ENCODE results near the gene ATP2C2.
A peak's percentile ranks its signal among the peaks of the same experiment; 100 is the strongest.
"Not testable (repeated sequence)": the region's sequence is repeated elsewhere in the genome, so short reads cannot be mapped to it uniquely, and the experiment has no call there.

ATP2C2 gene

DNA sequence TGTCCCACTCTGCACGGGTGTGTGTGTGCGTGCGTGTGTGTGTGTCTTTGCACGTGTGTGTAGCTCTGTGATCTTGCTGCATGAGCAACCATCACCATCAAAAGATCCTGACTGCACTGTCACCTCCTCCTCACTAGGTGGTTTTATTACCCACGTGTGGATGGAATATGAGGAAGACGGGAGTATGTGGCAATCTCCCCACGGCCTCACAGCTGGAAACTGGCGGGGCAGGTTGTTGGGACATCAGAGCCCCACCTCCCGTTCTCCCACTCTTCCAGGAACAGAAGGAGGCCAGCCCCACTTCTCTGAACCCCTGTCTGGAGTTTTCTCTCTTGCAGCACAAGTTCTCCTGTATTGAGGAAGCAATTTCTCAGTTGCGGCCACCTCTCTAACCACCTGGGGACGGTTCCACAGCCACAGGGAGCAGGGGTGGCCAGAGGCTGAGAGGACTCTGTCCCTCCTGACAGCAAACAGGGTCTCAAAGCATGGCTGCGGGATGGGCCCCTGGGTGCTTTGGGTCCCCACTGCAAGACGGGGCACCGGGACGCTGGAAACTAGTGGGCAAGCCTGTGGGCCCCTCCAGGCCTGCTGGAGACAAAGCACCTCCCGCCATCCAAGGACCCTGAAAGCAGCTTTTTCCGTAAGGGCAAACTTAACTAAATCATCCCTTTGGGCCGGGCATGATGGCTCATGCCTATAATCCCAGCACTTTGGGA, 27.9 kb upstream of the ATP2C2 start:
- no peak for DNase-seq

DNA sequence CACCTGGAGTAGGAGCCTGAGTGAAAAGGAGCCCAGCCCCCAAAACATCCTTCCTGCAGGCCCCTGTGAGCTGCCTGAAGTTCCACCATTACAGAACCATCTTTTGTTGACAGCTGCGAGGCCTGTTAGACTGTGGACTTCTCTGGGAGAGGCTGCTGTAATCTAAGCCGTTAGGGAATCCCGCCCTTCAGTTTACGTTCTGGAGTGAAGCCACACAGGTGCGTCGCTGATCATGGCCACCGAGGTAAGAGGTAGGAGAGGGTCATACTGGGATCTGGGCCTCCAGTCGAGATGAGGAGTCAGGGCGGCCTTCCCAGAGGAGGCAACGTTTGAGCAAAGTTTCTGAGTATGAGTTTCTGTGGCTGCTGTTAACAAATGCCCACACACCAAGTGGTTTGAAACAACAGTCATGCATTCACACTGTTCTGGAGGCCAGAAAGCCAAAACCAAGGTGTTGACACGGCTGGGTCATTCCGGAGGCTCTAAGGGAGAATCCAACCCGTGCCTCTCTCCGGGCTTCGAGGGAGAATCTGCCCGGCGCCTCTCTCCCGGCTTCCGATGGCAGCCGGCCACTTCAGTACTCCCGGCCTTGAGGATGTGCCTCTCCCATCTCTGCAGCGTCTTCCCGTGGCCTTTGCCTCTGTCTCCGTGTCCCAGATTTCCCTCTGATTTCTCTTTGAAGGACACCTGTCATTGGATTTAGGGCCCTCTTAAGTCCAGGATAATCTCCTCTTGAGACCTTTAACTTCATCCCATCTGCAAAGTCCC, 26.6 kb upstream of the ATP2C2 start:
- no peak for DNase-seq

- not testable (repeated sequence) for DNase-seq
Measured at GRCh38 chr16:84343800-84344199, 24.5 kb upstream of the ATP2C2 start.

DNA sequence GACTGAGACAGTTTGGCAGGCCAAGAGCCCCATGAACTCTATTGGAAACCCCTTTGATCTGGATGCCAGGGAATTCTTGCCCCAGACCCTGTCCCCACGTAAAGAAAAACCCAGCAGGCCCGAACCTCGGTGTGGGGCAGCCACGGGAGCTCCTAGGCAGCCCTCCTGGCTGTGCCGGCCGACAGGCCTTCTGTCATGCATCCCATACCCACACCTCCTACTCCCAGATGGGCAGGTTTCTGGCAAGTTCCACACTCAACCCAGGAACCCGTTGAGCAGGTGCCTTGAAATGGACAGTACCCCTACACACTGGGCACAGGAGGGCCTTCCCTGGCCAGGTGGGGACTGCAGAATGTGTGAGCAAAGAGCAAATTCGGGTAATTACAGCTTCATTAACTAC, 23.6 kb upstream of the ATP2C2 start:
- no peak for DNase-seq

GRCh38 chr16:84347161-84347560, 21.2 kb upstream of the ATP2C2 start:
- no peak for DNase-seq

DNA sequence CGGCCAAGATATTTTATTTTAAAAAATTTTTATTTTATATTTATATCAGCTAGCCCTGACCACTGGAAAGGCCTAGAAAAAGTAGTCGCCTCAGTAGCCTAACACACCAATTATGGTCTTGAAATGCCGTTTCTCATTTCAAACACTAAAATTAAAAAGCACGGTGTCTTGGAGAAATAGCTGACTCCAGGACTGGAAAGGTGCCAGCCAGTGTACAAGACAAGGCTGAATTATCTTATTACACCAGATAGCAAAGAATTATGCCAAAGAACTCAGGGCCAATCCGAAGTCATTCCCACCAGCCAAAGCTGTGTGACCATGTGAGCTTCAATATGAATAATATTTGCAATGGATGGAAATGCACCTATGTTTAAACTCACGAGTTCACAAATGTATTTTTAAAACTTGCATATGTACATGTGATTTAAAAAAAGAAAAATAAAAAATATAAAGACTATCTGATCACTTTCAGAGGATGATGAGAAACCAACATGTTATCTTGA, 19.9 kb upstream of the ATP2C2 start:
- no peak for DNase-seq

DNA sequence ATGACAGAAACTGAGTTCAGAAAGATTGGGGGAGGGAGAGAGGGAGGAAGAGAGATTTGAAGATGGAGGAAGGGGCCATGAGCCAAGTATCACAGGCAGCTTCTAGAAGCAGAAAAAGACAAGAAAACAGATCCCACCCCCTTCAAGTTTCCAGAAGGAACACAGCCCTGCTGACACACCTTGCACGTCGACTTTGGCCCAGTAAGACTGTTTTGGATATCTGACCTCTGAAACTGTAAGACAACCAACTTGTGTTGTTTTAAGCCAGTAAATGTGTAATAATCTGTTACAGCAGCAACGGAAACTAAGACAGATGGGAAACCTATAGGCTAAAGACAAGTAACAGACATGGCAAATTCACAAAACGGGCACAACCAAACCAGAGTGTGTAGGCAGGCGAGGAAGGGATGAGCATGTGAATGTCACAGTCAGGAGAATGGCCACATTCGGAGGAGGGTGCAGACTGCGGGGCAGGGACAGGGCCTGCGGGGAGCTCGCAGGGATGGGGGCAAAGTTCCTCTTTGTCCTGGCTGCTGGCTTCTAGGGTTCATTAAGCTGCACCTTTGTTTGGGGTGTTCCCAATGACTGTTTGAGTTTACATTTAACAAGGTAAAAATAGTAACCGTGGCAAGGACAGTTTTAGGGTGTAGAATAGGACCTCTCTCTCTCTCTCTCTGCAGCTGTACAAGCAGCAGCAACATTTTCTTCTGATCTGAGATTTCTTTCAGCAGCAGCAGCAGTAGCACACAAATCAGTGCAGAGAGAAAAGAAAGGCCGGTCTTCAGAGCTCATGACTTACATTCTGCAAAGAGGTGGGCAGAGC, 18.3 kb upstream of the ATP2C2 start:
- no peak for DNase-seq

- DNase-seq = no peak
Measured at GRCh38 chr16:84350685-84351400, 17.5 kb upstream of the ATP2C2 start.

GRCh38 chr16:84351630-84352029, 16.7 kb upstream of the ATP2C2 start:
- DNase-seq = no peak

GRCh38 chr16:84354306-84354705, 14.0 kb upstream of the ATP2C2 start:
- DNase-seq = no peak

DNA sequence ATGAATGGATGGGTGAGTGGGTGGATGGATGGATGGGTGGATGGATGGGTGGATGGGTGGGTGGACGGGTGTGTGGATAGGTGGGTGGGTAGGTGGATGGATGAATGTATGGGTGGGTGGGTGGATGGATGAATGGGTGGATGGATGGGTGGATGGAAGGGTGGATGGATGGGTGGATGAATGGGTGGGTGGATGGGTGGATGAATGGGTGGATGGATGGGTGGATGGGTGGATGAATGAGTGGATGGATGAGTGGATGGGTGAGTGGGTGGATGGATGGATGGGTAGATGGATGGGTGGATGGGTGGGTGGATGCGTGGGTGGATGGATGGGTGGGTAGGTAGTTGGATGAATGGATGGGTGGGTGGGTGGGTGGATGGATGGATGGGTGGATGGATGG, 13.2 kb upstream of the ATP2C2 start:
- DNase-seq = no peak

GRCh38 chr16:84356176-84356575, 12.2 kb upstream of the ATP2C2 start:
- DNase-seq = no peak

GRCh38 chr16:84356591-84357116, 11.7 kb upstream of the ATP2C2 start:
- DNase-seq = no peak

GRCh38 chr16:84357191-84357651, 11.1 kb upstream of the ATP2C2 start:
- peak; percentile 36 for DNase-seq

DNA sequence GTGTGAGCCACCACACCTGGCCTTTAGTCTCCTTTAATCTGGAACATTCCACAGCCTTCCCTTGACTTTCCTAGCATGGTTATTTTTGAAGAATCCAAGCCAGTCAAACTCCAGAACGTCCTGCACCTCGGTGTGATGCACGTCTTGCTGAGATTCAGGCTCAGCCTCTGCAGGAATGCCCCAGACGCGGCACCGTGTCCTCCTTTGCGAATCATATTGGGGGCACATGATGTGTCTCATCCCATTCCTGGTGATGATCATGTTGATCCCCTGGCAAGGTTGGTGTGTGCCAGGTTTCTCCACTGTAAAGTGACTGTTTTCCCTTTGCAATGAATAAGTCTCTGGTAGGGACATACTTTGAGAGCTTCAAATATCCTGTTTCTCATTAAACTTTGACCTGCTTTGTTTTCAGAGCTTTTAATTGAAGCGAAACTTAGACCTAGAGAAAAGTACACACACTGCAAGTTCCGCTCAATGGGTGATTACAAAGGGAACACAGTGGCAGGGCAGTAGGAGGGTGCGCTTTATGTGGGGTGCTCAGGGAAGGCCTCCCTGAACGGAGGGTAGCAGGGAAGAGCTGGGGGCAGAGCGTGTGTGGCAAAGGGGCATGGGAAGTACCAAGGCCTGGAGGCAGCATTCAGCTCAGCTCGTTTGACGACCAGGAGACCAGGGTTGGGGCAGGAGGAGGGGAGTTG, 9.6 kb upstream of the ATP2C2 start:
- no peak for DNase-seq

- DNase-seq = no peak
Measured at GRCh38 chr16:84359326-84359725, 9.0 kb upstream of the ATP2C2 start.

- peak; percentile 63 for DNase-seq
Measured at GRCh38 chr16:84360170-84360569, 8.2 kb upstream of the ATP2C2 start.

DNA sequence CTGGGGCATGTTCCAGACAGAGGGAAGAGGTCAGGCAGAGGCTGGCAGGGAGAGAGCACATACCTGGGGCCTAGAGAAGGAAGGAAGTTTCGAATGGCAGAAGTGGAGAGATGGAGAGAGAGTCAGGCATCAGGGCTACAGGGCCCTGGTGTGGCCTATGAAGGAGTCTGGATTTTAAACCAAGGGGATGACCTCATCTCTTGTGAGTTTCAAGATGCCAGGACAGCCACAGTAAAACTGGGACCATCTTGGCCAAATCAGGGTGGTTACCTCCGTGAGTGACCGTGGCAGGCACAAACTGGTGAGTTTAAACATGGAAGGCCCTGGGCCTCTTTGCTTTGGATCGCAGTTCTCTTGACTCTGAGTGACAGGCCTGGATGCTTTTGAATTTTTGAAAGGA, 7.6 kb upstream of the ATP2C2 start:
- no peak for DNase-seq

- DNase-seq = no peak
Measured at GRCh38 chr16:84361546-84361945, 6.8 kb upstream of the ATP2C2 start.

GRCh38 chr16:84362471-84362941, 5.8 kb upstream of the ATP2C2 start:
- DNase-seq = no peak

- DNase-seq = no peak
Measured at GRCh38 chr16:84366208-84366607, 2.1 kb upstream of the ATP2C2 start.

- no peak for DNase-seq
Measured at GRCh38 chr16:84367297-84367680, 1.0 kb upstream of the ATP2C2 start.

All from stimulated activated CD8-positive, alpha-beta memory T cell treated with anti-CD3 and anti-CD28 coated beads, Interleukin-4, amount 100 ng/mL, for 48 hours (primary cell).